Measurements from ENCODE around the gene CASP8AP2.

DNA sequence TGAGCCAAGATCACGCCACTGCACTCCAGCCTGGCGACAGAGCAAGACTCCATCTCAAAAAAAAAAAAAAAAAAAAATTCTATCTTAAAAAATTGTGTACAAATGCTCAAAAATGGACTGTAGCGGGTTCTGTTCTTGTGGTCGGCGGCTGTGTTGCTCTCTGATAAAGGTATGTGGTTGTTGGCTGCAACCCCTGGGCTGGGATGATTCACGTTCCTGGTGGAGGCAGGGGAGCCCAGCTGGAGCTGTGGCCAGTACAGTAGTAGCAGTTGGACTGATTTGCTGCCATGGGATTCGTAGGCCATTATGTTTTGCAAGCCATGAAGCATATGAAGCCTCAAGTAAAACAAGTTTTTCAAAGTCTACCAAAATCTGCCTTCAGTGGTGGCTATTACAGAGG lies 32.4 kb upstream of the CASP8AP2 start:
- TF ChIP-seq, protein P1, sequence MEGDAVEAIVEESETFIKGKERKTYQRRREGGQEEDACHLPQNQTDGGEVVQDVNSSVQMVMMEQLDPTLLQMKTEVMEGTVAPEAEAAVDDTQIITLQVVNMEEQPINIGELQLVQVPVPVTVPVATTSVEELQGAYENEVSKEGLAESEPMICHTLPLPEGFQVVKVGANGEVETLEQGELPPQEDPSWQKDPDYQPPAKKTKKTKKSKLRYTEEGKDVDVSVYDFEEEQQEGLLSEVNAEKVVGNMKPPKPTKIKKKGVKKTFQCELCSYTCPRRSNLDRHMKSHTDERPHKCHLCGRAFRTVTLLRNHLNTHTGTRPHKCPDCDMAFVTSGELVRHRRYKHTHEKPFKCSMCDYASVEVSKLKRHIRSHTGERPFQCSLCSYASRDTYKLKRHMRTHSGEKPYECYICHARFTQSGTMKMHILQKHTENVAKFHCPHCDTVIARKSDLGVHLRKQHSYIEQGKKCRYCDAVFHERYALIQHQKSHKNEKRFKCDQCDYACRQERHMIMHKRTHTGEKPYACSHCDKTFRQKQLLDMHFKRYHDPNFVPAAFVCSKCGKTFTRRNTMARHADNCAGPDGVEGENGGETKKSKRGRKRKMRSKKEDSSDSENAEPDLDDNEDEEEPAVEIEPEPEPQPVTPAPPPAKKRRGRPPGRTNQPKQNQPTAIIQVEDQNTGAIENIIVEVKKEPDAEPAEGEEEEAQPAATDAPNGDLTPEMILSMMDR (IDR thresholded peaks at IDR 0.05; ENCODE audit: low read length), result no peak
- no peak for TF ChIP-seq EZH2 (IDR thresholded peaks at IDR 0.05; ENCODE audit: borderline replicate concordance, low read length)

Measured in OCI-LY1 (cell line).